A549 (cell line): ENCODE results near the gene MKNK2. TPM values are rescaled to one million over a fixed set of nuclear protein-coding genes. Genes with fewer than 3 reads are reported as not detected.
A peak's percentile ranks its signal among the peaks of the same experiment; 100 is the strongest.

Experiments
- ATAC-seq, 2 experiments: fragments of 200-7000 bp in 1 of 2; fragments of >200 bp in 1 of 2; cut with Nextera tagmentation in 1 of 2; cut with Tn5 transposase in 1 of 2; 3 replicates each; pipeline versions ENCODE4 v1.8.0 to v1.9.1; 2018 to 2020; ENCODE audit warnings: mild to moderate bottlenecking in 1 of 2, moderate library complexity in 1 of 2
- CTCF ChIA-PET: fragments of 300-600 bp; sonication (Branson Sonifier 250); formaldehyde crosslinking; extraction: SDS; loops from one replicate; lab custom pipeline; 2021; ENCODE audit warnings: antibody characterized with exemption, inconsistent platforms; lab: Yijun Ruan, JAX
- POLR2A ChIA-PET: fragments of 350-600 bp; formaldehyde crosslinking; extraction: SDS; loops from one replicate; lab custom pipeline; 2021; ENCODE audit warnings: antibody characterized with exemption, inconsistent platforms; lab: Yijun Ruan, JAX
- DNase-seq, 2 experiments: peaks; one replicate each; pipeline versions ENCODE4 v3.0.0 to v3.0.0-alpha.2; 2011 to 2016; ENCODE audit warnings: low read depth in 1 of 2, low spot score in 1 of 2
- FAIRE-seq: peaks from 2 replicates; lab custom pipeline; 2011; peaks lifted over from hg19 to GRCh38; lab: Jason Lieb, UNC
- H3K27ac ChIP-seq, 2 experiments: fragments of >200 bp; sonication (Bioruptor Twin); formaldehyde crosslinking; 3 replicates each; pipeline ENCODE4 v1.5.1; 2016 to 2017
- H3K4me1 ChIP-seq: fragments of >200 bp; sonication (Bioruptor Twin); formaldehyde crosslinking; 3 replicates; pipeline ENCODE4 v1.6.1; 2016
- H3K4me2 ChIP-seq: fragments of >200 bp; sonication (Bioruptor Twin); formaldehyde crosslinking; 3 replicates; pipeline ENCODE4 v1.6.1; 2016
- H3K4me3 ChIP-seq: fragments of >200 bp; sonication (Bioruptor Twin); formaldehyde crosslinking; 3 replicates; pipeline ENCODE4 v1.5.1; 2016
- H3K9me3 ChIP-seq: fragments of >200 bp; sonication (Bioruptor Twin); formaldehyde crosslinking; 3 replicates; pipeline ENCODE4 v1.6.1; 2016
- BHLHE40 ChIP-seq: IDR thresholded peaks from 2 replicates; pipeline ENCODE4 v1.6.1; 2012; ENCODE audit warnings: low read depth, low read length, inconsistent platforms
- CHD2 ChIP-seq: fragments of 150-350 bp; IDR thresholded peaks from 2 replicates; pipeline ENCODE4 v1.6.1; 2014; ENCODE audit warnings: low read length; ENCODE audit not compliant: partially characterized antibody
- CHD4 ChIP-seq: fragments of 200-600 bp; sonication (generic); IDR thresholded peaks from 2 replicates; pipeline ENCODE4 v1.6.1; 2016; ENCODE audit warnings: antibody characterized with exemption, mild to moderate bottlenecking, borderline replicate concordance
- EHF ChIP-seq: fragments of 250-450 bp; sonication (Bioruptor Pico); IDR thresholded peaks from 2 replicates; pipeline ENCODE4 v1.5.0; 2020; ENCODE audit warnings: mild to moderate bottlenecking
- EHMT2 ChIP-seq: fragments of 200-600 bp; sonication (generic); IDR thresholded peaks from 2 replicates; pipeline ENCODE4 v1.6.1; 2016; ENCODE audit warnings: antibody characterized with exemption, low read depth, mild to moderate bottlenecking, moderate library complexity
- FOSL2 ChIP-seq, 2 experiments: fragments of 450-650 bp in 1 of 2; fragments of >200 bp in 1 of 2; sonication (Bioruptor Twin) in 1 of 2; formaldehyde crosslinking; IDR thresholded peaks; 2 replicates each; pipeline versions ENCODE4 v1.5.0 to v1.6.1; 2016 to 2020; ENCODE audit warnings: mild to moderate bottlenecking in 1 of 2, moderate library complexity in 1 of 2
- HDAC2 ChIP-seq: fragments of 200-600 bp; sonication (generic); IDR thresholded peaks from 2 replicates; pipeline ENCODE4 v1.6.1; 2016
- HEYL ChIP-seq: fragments of 250-450 bp; sonication (Bioruptor Pico); IDR thresholded peaks from 2 replicates; pipeline ENCODE4 v1.8.0; 2021; ENCODE audit warnings: mild to moderate bottlenecking, moderate library complexity
- HOXA7 ChIP-seq: fragments of 250-450 bp; sonication (Bioruptor Pico); IDR thresholded peaks from 2 replicates; pipeline ENCODE4 v1.5.0; 2020; ENCODE audit warnings: mild to moderate bottlenecking, moderate library complexity
- HOXB13 ChIP-seq: fragments of 250-450 bp; sonication (Bioruptor Pico); IDR thresholded peaks from 2 replicates; pipeline ENCODE4 v1.5.0; 2020; ENCODE audit warnings: low read depth, mild to moderate bottlenecking, moderate library complexity
- JUN ChIP-seq, 2 experiments: fragments of >200 bp; sonication (Bioruptor Twin); formaldehyde crosslinking; IDR thresholded peaks; 2 replicates in 1 of 2; 3 replicates in 1 of 2; pipeline ENCODE4 v1.6.1; 2016 to 2017
- KDM1A ChIP-seq: fragments of 200-600 bp; sonication (generic); IDR thresholded peaks from 2 replicates; pipeline ENCODE4 v1.6.1; 2016; ENCODE audit warnings: low read depth, mild to moderate bottlenecking
- KDM5A ChIP-seq: fragments of 200-600 bp; sonication (generic); IDR thresholded peaks from 2 replicates; pipeline ENCODE4 v1.6.1; 2016; ENCODE audit warnings: antibody characterized with exemption, mild to moderate bottlenecking
- PHF8 ChIP-seq: fragments of 200-600 bp; sonication (generic); IDR thresholded peaks from 2 replicates; pipeline ENCODE4 v1.6.1; 2016; ENCODE audit warnings: low read depth, mild to moderate bottlenecking, antibody characterized with exemption, moderate library complexity, borderline replicate concordance
- SMC3 ChIP-seq: fragments of >200 bp; sonication (Bioruptor Twin); formaldehyde crosslinking; IDR thresholded peaks from 3 replicates; pipeline ENCODE4 v1.6.1; 2018; ENCODE audit warnings: inconsistent platforms
- SREBF2 ChIP-seq: fragments of 450-650 bp; IDR thresholded peaks from 2 replicates; pipeline ENCODE4 v1.6.1; 2014; ENCODE audit warnings: mild to moderate bottlenecking, moderate library complexity
- WGBS: methylation state at CpG from one replicate; pipeline ENCODE4 v1.1.6; 2017; ENCODE audit errors: missing lambda C conversion rate; 5-methylcytosine and 5-hydroxymethylcytosine counted together
- polyA plus RNA-seq, 4 experiments: library from polyadenylated mRNA; depleted of rRNA in 3 of 4; stranded (reverse); fragments of >200 nt; fragmentation: RNase III in 1 of 4; extraction: RNeasy Plus Mini Kit Qiagen cat#74134 plus additional on column Dnase treatment in 1 of 4; gene quantifications; 2 replicates in 3 of 4; 3 replicates in 1 of 4; pipeline ENCODE4 v1.2.3, GENCODE V29; 2011 to 2017
- TF ChIP-seq, protein P1 (sequence below): fragments of >200 bp; sonication (Bioruptor Twin); formaldehyde crosslinking; IDR thresholded peaks from 3 replicates; pipeline ENCODE4 v1.6.1; 2016
- TF ChIP-seq, protein P2 (sequence below): IDR thresholded peaks from 2 replicates; pipeline ENCODE4 v1.6.1; 2012
- TF ChIP-seq, protein P3 (sequence below): IDR thresholded peaks from 2 replicates; pipeline ENCODE4 v1.6.1; 2012; ENCODE audit warnings: low read depth, borderline replicate concordance
- TF ChIP-seq, protein P4 (sequence below): fragments of 150-350 bp; IDR thresholded peaks from 2 replicates; pipeline ENCODE4 v1.6.1; 2014; ENCODE audit warnings: low read depth, mild to moderate bottlenecking, low read length
- TF ChIP-seq, protein P5 (sequence below): IDR thresholded peaks from 2 replicates; pipeline ENCODE4 v1.6.1; 2012
- TF ChIP-seq, protein P6 (sequence below): fragments of >200 bp; sonication (Bioruptor Twin); formaldehyde crosslinking; IDR thresholded peaks from 3 replicates; pipeline ENCODE4 v1.5.1; 2016

The MKNK2 gene
- polyA plus RNA-seq, 2 of the 4 experiments (the other 2 are of a cell fraction) = 48.3 to 56.7 TPM

DNA sequence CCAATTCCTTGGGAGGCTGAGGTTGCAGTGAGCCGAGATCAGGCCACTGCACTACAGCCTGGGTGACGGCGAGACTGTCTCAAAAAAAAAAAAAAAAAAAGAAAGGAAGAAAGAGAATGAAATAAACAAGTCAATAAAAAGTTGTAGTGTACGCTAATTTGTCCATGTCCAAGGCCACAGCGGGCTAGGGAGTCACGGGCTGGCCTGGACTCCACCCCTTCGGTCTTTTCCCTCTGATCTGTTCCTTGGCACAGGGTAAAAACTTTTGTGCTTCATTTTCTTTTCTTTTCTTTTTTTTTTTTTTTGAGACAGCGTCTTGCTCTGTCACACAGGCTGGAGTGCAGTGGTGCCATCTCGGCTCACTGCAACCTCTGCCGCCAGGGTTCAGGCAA, 19.4 kb upstream of the MKNK2 start:
- H3K4me3 ChIP-seq = no peak overlapping the region
- WGBS = 92% methylated on average over 10 of the region's 10 CpGs
- POLR2A ChIA-PET = no interaction called here
- TF ChIP-seq, protein P1, sequence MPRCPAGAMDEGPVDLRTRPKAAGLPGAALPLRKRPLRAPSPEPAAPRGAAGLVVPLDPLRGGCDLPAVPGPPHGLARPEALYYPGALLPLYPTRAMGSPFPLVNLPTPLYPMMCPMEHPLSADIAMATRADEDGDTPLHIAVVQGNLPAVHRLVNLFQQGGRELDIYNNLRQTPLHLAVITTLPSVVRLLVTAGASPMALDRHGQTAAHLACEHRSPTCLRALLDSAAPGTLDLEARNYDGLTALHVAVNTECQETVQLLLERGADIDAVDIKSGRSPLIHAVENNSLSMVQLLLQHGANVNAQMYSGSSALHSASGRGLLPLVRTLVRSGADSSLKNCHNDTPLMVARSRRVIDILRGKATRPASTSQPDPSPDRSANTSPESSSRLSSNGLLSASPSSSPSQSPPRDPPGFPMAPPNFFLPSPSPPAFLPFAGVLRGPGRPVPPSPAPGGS = no peak
- TF ChIP-seq BHLHE40 (no peak), SMC3 (no peak), SREBF2 (no peak)
- TF ChIP-seq, protein P2, sequence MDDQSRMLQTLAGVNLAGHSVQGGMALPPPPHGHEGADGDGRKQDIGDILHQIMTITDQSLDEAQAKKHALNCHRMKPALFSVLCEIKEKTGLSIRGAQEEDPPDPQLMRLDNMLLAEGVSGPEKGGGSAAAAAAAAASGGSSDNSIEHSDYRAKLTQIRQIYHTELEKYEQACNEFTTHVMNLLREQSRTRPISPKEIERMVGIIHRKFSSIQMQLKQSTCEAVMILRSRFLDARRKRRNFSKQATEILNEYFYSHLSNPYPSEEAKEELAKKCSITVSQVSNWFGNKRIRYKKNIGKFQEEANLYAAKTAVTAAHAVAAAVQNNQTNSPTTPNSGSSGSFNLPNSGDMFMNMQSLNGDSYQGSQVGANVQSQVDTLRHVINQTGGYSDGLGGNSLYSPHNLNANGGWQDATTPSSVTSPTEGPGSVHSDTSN = no peak
- no peak overlapping the region for H3K4me2 ChIP-seq
- H3K27ac ChIP-seq = no peak overlapping the region
- no peak for ATAC-seq
- 0 out of 3 replicates have a peak, but pooled peaks cover 3% of the 10 kb centered on the region for H3K4me1 ChIP-seq
- no peaks in the 10 kb centered on the region for H3K9me3 ChIP-seq
- no peak for FAIRE-seq
- no peak for DNase-seq
- CTCF ChIA-PET = interaction anchor here (0.5 to 4.3 kb wide), 32 partner anchors 8 to 966 kb away, joined by 3 to 45 read pairs (median 6); no protein-coding TSS in a partner anchor

DNA sequence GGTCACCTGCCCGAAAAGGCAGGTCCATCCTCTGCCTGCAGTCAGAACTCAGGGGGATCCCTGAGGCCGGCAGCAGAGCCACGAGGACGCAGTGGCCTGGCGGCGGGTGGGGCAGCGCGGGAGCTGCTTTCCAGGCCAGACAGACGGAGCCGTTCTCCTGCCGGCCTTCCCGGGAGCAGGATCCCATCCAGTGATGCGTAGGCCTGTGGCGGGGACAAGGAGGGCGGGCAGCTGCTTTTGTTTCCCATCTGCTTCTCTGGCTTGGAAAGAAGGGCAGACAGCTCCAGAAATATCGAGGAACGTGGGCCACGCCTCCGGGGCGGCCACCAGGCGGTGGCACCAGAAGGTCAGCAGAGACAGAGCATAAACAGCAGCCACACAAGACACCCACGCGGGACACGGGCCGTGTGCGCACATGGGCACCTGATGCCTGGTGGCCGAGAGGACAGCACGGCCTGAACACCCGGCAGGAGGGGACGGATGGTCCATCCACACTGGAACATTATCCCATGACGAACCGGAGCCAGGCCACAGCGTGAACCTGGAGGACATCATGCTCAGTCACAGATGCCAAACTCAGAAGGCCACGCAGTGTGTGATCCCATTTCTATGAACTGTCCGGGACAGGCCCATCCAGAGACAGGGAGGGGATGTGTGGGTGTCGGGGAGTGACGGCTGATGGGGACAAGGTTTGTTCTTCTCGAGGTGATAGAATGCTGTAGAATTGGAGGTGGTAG, 13.9 kb upstream of the MKNK2 start:
- H3K9me3 ChIP-seq = no peaks in the 10 kb centered on the region
- ATAC-seq (no peak), DNase-seq (no peak), FAIRE-seq (no peak)
- H3K27ac ChIP-seq = peak overlapping the region; percentile 31 to 67; a peak in 4 of 6 replicates
- H3K4me3 ChIP-seq = no peak overlapping the region
- 75% methylated on average over 27 of the region's 38 CpGs for WGBS
- H3K4me1 ChIP-seq = peaks cover 23% of the 10 kb centered on the region
- no peak overlapping the region for H3K4me2 ChIP-seq
- POLR2A ChIA-PET = no interaction called here
- CTCF ChIA-PET = interaction anchor here (0.8 kb wide), 2 partner anchors 26 to 32 kb away, joined by 3 to 4 read pairs; partner anchors contain the start of gene IZUMO4
- TF ChIP-seq HDAC2 (no peak), KDM1A (no peak), HOXB13 (no peak), JUN (IDR thresholded peaks at IDR 0.05) (no peak), CHD4 (no peak), HOXA7 (CRISPR knock-in tag) (no peak), CHD2 (no peak), HEYL (CRISPR knock-in tag) (no peak), EHMT2 (no peak), EHF (CRISPR knock-in tag) (no peak), SREBF2 (no peak), PHF8 (no peak), KDM5A (no peak), FOSL2 (IDR thresholded peaks at IDR 0.05) (no peak), FOSL2 (CRISPR knock-in tag; IDR thresholded peaks at IDR 0.05) (no peak)
- TF ChIP-seq, protein P3, sequence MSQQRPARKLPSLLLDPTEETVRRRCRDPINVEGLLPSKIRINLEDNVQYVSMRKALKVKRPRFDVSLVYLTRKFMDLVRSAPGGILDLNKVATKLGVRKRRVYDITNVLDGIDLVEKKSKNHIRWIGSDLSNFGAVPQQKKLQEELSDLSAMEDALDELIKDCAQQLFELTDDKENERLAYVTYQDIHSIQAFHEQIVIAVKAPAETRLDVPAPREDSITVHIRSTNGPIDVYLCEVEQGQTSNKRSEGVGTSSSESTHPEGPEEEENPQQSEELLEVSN = no peak
- TF ChIP-seq, protein P4, sequence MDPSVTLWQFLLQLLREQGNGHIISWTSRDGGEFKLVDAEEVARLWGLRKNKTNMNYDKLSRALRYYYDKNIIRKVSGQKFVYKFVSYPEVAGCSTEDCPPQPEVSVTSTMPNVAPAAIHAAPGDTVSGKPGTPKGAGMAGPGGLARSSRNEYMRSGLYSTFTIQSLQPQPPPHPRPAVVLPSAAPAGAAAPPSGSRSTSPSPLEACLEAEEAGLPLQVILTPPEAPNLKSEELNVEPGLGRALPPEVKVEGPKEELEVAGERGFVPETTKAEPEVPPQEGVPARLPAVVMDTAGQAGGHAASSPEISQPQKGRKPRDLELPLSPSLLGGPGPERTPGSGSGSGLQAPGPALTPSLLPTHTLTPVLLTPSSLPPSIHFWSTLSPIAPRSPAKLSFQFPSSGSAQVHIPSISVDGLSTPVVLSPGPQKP = no peak
- TF ChIP-seq, protein P5, sequence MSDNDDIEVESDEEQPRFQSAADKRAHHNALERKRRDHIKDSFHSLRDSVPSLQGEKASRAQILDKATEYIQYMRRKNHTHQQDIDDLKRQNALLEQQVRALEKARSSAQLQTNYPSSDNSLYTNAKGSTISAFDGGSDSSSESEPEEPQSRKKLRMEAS = no peak
- TF ChIP-seq, protein P2 = no peak
- TF ChIP-seq, protein P6, sequence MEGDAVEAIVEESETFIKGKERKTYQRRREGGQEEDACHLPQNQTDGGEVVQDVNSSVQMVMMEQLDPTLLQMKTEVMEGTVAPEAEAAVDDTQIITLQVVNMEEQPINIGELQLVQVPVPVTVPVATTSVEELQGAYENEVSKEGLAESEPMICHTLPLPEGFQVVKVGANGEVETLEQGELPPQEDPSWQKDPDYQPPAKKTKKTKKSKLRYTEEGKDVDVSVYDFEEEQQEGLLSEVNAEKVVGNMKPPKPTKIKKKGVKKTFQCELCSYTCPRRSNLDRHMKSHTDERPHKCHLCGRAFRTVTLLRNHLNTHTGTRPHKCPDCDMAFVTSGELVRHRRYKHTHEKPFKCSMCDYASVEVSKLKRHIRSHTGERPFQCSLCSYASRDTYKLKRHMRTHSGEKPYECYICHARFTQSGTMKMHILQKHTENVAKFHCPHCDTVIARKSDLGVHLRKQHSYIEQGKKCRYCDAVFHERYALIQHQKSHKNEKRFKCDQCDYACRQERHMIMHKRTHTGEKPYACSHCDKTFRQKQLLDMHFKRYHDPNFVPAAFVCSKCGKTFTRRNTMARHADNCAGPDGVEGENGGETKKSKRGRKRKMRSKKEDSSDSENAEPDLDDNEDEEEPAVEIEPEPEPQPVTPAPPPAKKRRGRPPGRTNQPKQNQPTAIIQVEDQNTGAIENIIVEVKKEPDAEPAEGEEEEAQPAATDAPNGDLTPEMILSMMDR = no peak
